SH-SY5Y (cell line): Measurements from ENCODE around the gene ERICH4.

Source experiments
- GATA2 ChIP-seq: IDR thresholded peaks from 2 replicates; pipeline ENCODE4 v1.6.1; 2011; ENCODE audit warnings: mild to moderate bottlenecking, low read depth, low read length
- GATA3 ChIP-seq: IDR thresholded peaks from 2 replicates; pipeline ENCODE4 v1.6.1; 2011; ENCODE audit warnings: low read depth, mild to moderate bottlenecking, low read length, moderate library complexity

ERICH4 gene

GRCh38 chr19:41478171-41478570 lies 35.2 kb downstream of the ERICH4 start:
- TF ChIP-seq GATA2 = no peak
- TF ChIP-seq GATA3 = no peak

- TF ChIP-seq GATA2 (no peak), GATA3 (no peak)
Observed at GRCh38 chr19:41478875-41479756, 36.2 kb downstream of the ERICH4 start.

- TF ChIP-seq GATA3 (no peak), GATA2 (no peak)
Observed at GRCh38 chr19:41479757-41480191, 36.8 kb downstream of the ERICH4 start.

- TF ChIP-seq GATA3 = no peak
- no peak for TF ChIP-seq GATA2
Observed at GRCh38 chr19:41480336-41480735, 37.4 kb downstream of the ERICH4 start.

- no peak for TF ChIP-seq GATA2
- TF ChIP-seq GATA3 = no peak
Observed at GRCh38 chr19:41484822-41485221, 41.9 kb downstream of the ERICH4 start.

GRCh38 chr19:41492843-41493242 lies 49.9 kb downstream of the ERICH4 start:
- TF ChIP-seq GATA2 (no peak), GATA3 (no peak)
